Left ventricle myocardium inferior (tissue), 1 donor: ENCODE data around the gene ACAN. TPM values are rescaled to one million over a fixed set of nuclear protein-coding genes. Genes with fewer than 3 reads are reported as not detected.

ENCODE experiments used
- DNase-seq: peaks from one replicate; pipeline ENCODE4 v3.0.0-alpha.2; 2020
- H3K27ac ChIP-seq: fragments of 200-600 bp; replicated peaks from 2 replicates; pipeline ENCODE4 v1.8.0; 2021
- H3K27me3 ChIP-seq: fragments of 200-600 bp; 2 replicates; pipeline ENCODE4 v1.8.0; 2021; ENCODE audit warnings: low read depth
- H3K36me3 ChIP-seq: fragments of 200-600 bp; 2 replicates; pipeline ENCODE4 v1.8.0; 2021
- H3K4me1 ChIP-seq: fragments of 200-600 bp; 2 replicates; pipeline ENCODE4 v1.8.0; 2021
- H3K4me3 ChIP-seq: fragments of 200-600 bp; 2 replicates; pipeline ENCODE4 v1.8.0; 2021; ENCODE audit warnings: mild to moderate bottlenecking, moderate library complexity
- H3K9me3 ChIP-seq: fragments of 200-600 bp; replicated peaks from 2 replicates; pipeline ENCODE4 v1.8.0; 2021
- intact Hi-C: fragments of 100-400 bp; cut with micrococcal nuclease; formaldehyde crosslinking; loops from one replicate; pipeline ENCODE4 v1.11.0; 2022
- total RNA-seq: library from RNA; stranded (reverse); fragmentation: NEBNext Ultra II Directional; extraction: Animal tissue kit (Norgen Biotek cat#: 25700); gene quantifications from one replicate; pipeline ENCODE4 v1.2.1, GENCODE V29; 2021
- TF ChIP-seq, protein P1 (sequence below): fragments of 200-600 bp; IDR thresholded peaks from 2 replicates; pipeline ENCODE4 v1.8.0; 2021; ENCODE audit warnings: antibody characterized with exemption, mild to moderate bottlenecking, borderline replicate concordance
- donor health status: DM: no; HTN: yes; CAD: no; lungs with severe emphysema.

ACAN gene
- total RNA-seq, 1 donor from 2014 or later, result not detected

DNA sequence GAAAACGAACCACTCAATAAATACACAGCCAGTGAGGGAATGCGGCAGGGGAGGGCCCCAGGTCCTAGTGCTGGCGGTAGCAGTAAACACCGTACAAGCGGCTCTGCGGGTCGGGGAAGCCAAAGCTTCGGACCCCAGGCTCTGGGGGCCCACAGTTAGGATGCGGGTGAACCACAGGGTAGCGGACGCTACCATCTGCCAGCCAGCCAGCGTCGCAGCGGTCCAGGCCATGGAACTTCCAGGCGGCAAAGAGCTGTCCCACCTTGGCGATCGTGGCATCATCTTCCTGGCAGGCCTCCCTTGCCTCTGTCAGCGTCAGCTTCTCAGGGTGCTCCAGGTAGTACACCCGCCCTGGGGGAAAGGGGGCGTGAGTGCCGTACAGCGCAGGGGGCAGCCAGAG, 74.7 kb downstream of the ACAN start:
- Histone ChIP-seq H3K27me3 (peaks cover 10% of the 10 kb centered on the region), H3K36me3 (no peaks in the 10 kb centered on the region), H3K4me3 (no peak overlapping the region), H3K27ac (no peak overlapping the region), H3K9me3 (no peaks in the 10 kb centered on the region), H3K4me1 (no peaks in the 10 kb centered on the region)
- no peak for DNase-seq
- TF ChIP-seq, protein P1, sequence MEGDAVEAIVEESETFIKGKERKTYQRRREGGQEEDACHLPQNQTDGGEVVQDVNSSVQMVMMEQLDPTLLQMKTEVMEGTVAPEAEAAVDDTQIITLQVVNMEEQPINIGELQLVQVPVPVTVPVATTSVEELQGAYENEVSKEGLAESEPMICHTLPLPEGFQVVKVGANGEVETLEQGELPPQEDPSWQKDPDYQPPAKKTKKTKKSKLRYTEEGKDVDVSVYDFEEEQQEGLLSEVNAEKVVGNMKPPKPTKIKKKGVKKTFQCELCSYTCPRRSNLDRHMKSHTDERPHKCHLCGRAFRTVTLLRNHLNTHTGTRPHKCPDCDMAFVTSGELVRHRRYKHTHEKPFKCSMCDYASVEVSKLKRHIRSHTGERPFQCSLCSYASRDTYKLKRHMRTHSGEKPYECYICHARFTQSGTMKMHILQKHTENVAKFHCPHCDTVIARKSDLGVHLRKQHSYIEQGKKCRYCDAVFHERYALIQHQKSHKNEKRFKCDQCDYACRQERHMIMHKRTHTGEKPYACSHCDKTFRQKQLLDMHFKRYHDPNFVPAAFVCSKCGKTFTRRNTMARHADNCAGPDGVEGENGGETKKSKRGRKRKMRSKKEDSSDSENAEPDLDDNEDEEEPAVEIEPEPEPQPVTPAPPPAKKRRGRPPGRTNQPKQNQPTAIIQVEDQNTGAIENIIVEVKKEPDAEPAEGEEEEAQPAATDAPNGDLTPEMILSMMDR, result no peak
- intact Hi-C loops, result no loop called here

DNA sequence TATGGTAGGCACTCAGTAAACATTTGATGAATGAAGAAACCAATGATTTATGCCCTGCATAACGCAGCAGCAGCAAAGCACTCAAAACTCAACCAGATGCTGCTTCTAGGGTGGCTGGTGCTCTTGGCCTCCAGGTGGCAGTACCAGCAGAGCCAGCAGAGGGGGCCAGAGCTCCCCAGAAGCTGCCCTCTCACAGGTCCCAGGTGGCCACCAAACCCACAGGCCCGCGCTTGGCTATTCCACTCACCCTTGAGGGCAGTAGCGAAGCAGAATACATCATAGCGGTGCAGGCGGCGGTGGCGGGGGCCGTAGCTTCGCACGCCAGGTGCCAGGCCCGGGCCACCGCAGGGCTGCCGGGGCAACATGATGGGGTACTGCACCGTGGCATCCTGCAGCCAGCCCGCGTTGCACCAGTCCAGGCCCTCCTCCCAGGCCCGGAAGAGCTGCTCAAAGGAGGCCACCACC, 75.5 kb downstream of the ACAN start:
- peaks cover 3% of the 10 kb centered on the region for H3K27me3 ChIP-seq
- intact Hi-C loops, result no loop called here
- no peak overlapping the region for H3K4me3 ChIP-seq
- no peak overlapping the region for H3K27ac ChIP-seq
- TF ChIP-seq, protein P1, result peak; percentile 73
- H3K4me1 ChIP-seq, result no peaks in the 10 kb centered on the region
- no peak for DNase-seq
- H3K36me3 ChIP-seq, result no peaks in the 10 kb centered on the region
- H3K9me3 ChIP-seq, result no peaks in the 10 kb centered on the region

DNA sequence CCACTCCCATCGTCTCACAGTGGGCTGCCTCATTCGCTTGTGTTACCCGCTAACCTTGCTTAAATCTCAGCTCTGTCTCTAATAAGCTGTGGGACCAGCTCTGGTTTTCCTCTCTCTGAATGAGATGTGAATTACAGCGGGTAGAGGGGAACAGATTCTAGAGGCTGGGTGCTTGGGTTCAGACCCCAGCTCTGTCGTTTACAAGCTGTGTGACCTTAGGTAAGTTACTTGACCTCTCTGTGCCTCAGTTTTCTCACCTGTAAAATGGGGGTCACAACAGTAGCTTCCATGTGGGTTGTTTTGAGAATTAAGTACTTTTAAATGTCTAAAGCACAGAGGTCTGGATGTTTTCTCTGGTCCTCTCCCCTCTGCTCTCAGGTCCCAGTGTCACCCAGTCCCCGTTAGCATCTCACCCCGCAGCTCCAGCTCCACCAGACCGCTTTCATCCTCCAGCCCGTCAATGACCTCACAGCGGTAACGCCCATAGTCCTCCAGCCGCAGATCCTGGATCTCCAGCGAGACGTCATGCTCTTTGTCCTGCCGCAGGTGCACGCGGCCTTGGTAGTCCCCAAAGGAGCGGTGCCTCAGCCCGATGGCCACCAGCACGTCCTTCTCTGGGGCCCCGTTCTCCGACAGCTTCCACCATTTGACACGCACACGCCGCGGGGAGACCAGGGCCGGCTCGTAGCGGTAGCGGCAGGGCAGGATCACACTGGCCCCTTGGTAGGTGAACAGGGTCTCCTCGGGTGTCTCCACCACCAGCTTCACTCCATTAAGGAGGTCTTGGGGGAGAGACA, 77.9 kb downstream of the ACAN start:
- no peaks in the 10 kb centered on the region for H3K36me3 ChIP-seq
- H3K27me3 ChIP-seq, result no peaks in the 10 kb centered on the region
- intact Hi-C loops, result no loop called here
- TF ChIP-seq, protein P1, result no peak
- no peaks in the 10 kb centered on the region for H3K9me3 ChIP-seq
- H3K4me1 ChIP-seq, result no peaks in the 10 kb centered on the region
- H3K4me3 ChIP-seq, result no peak overlapping the region
- no peak overlapping the region for H3K27ac ChIP-seq
- no peak for DNase-seq

DNA sequence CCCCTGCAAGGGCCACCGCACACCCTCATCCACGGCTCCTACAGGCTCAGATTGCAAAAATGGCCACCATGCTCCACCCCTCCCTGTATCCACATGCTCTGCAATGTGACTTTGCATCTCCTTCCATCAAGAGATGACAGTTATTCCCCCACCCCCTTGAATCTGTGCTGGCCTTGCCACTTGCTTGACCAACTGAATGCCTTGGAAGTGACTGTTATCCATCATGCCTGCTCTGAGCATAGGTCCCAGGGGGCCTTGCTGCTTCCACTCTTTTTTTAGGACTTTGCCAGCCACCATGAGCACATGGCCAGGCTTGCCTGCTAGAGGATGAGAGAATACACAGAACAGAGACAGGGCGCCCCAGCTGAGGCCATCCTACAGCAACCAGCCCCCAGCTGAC, 78.5 kb downstream of the ACAN start:
- Histone ChIP-seq H3K27ac (no peak overlapping the region), H3K4me3 (no peak overlapping the region), H3K4me1 (no peaks in the 10 kb centered on the region), H3K9me3 (no peaks in the 10 kb centered on the region), H3K36me3 (no peaks in the 10 kb centered on the region), H3K27me3 (no peaks in the 10 kb centered on the region)
- intact Hi-C loops, result no loop called here
- TF ChIP-seq, protein P1, result no peak
- DNase-seq, result no peak

DNA sequence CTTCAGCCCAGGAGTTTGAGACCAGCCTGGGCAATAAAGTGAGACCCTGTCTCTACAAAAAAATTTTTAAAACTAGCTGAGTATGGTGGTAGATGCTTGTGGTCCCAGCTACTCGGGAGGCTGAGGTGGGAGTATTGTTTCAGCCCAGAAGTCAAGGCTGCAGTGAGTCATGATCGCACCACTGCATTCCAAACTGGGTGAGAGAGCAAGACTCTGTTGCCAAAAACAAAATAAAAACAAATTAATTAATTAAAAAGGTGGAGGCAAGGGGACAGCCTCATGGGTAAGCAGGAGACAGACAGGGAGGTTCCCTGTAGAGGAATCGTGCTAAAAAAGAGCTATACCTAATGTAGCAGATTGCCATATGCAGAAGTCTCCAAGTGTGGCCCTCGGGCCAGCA, 79.5 kb downstream of the ACAN start:
- Histone ChIP-seq H3K4me1 (no peaks in the 10 kb centered on the region), H3K27me3 (no peaks in the 10 kb centered on the region), H3K4me3 (no peak overlapping the region), H3K36me3 (no peaks in the 10 kb centered on the region), H3K9me3 (no peaks in the 10 kb centered on the region), H3K27ac (no peak overlapping the region)
- DNase-seq, result no peak
- intact Hi-C loops, result no loop called here
- TF ChIP-seq, protein P1, result no peak
